Heart left ventricle (tissue), 16 donors: ENCODE data around the gene CD40LG. TPM values are rescaled to one million over a fixed set of nuclear protein-coding genes. Genes with fewer than 3 reads are reported as not detected.

Experiments
- ATAC-seq, 4 donors: fragments of 200-7000 bp; cut with Tn5 transposase; one replicate each; pipeline ENCODE4 v1.9.1; 2020 to 2022; ENCODE audit warnings: moderate library complexity in 4 of 4, mild to moderate bottlenecking in 3 of 4, moderate number of reproducible peaks in 1 of 4
- DNase-seq, 5 donors: peaks; one replicate each; pipeline ENCODE4 v3.0.0-alpha.2; 2020
- H3K27ac ChIP-seq, 12 donors: fragments of 200-600 bp; sonication (generic) in 4 of 12; one replicate each; pipeline versions ENCODE4 v1.5.0 to v1.8.0; 2016 to 2022; ENCODE audit warnings: mild to moderate bottlenecking in 2 of 12
- H3K27me3 ChIP-seq, 9 donors: fragments of 200-600 bp; sonication (generic) in 2 of 9; one replicate each; pipeline versions ENCODE4 v1.5.1 to v1.8.0; 2016 to 2022; ENCODE audit warnings: mild to moderate bottlenecking in 3 of 9
- H3K36me3 ChIP-seq, 9 donors: fragments of 200-600 bp; sonication (generic) in 2 of 9; one replicate each; pipeline versions ENCODE4 v1.5.0 to v1.8.0; 2018 to 2022; ENCODE audit warnings: mild to moderate bottlenecking in 2 of 9
- H3K4me1 ChIP-seq, 12 donors: fragments of 200-600 bp; sonication (generic) in 4 of 12; one replicate each; pipeline versions ENCODE4 v1.5.0 to v1.8.0; 2016 to 2022; ENCODE audit warnings: mild to moderate bottlenecking in 3 of 12
- H3K4me3 ChIP-seq, 12 donors: fragments of 200-600 bp; sonication (generic) in 4 of 12; one replicate each; pipeline versions ENCODE4 v1.5.0 to v1.8.0; 2017 to 2022; ENCODE audit warnings: mild to moderate bottlenecking in 9 of 12, moderate library complexity in 4 of 12
- H3K9me3 ChIP-seq, 12 donors: fragments of 200-600 bp; sonication (generic) in 4 of 12; one replicate each; pipeline versions ENCODE4 v1.5.0 to v1.8.0; 2016 to 2022; ENCODE audit warnings: mild to moderate bottlenecking in 1 of 12
- POLR2A ChIP-seq, 2 donors: fragments of 450-650 bp; IDR thresholded peaks; one replicate each; pipeline ENCODE4 v1.6.1; 2017; ENCODE audit warnings: antibody characterized with exemption in 2 of 2, mild to moderate bottlenecking in 2 of 2, moderate library complexity in 2 of 2
- WGBS, 4 donors: extraction: QIAGEN DNeasy Blood & Tissue Kit in 2 of 4; methylation state at CpG; one replicate each; pipeline versions ENCODE4 v1.1.5 to v1.1.7; 2013 to 2018; 5-methylcytosine and 5-hydroxymethylcytosine counted together
- intact Hi-C, 10 donors: fragments of 100-400 bp; cut with DNase I; formaldehyde crosslinking; loops; one replicate each; pipeline versions ENCODE4 v1.11.1 to v1.14.2; 2022
- polyA plus RNA-seq, 2 donors: library from polyadenylated mRNA; stranded (reverse); fragments of 200-250 nt; gene quantifications; one replicate each; pipeline ENCODE4 v1.2.3, GENCODE V29; 2013
- total RNA-seq, 9 donors: library from RNA; depleted of rRNA in 2 of 9; stranded (reverse); fragments of >200 nt in 2 of 9; fragmentation: NEBNext Ultra II Directional in 3 of 9; extraction: Animal tissue kit (Norgen Biotek cat#: 25700) in 3 of 9; gene quantifications; one replicate each; pipeline versions ENCODE4 v1.1.0 to v1.2.4, GENCODE V29; 2016 to 2023
- TF ChIP-seq, protein P1 (sequence below), 12 donors: fragments of 200-600 bp; sonication (generic) in 4 of 12; IDR thresholded peaks; one replicate each; pipeline versions ENCODE4 v1.5.0 to v1.8.0; 2018 to 2022; ENCODE audit warnings: antibody characterized with exemption in 12 of 12, mild to moderate bottlenecking in 5 of 12
- donor health status: ischemic (EF 13 %, LVEDD 7.1; RV severe dilation, severe dysfunction).
- donor health status: healthy with polysubstance abuse.
- donor health status: DM: no; HTN: yes; CAD: no.
- donor health status: DM: no; HTN: no; CAD: no.
- donor health status: ischemic (EF 25% LVEDD 6.9; RV normal size, moderate dysfunction).
- donor health status: ischemic (EF 25% LVEDD 5.7; RV mildly dilated, moderate dysfunction).
- donor health status: healthy.
- donor health status: DM: yes; HTN: yes; CAD: no.
- donor health status: ischemic (EF 35%, LVEDD 5.7; RV mildly dilated, moderate dysfunction).
- donor health status: nonischemic (EF 11% LVEDD 7.7; RV severe dilation, severe dysfunction).
- donor health status: DM: yes; HTN: yes; CAD: no.
- donor health status: PGD.
- donor health status: ischemic (EF 29% LVEDD 5.4; RV normal size, mild dysfunction).
- donor health status: nonischemic (EF 23%, LVEDD 6.1; RV moderate dilation, normal function).

The CD40LG gene
- total and polyA plus RNA-seq, 11 donors = 0.04 to 0.75 (median 0.36) TPM; not detected in 8

DNA sequence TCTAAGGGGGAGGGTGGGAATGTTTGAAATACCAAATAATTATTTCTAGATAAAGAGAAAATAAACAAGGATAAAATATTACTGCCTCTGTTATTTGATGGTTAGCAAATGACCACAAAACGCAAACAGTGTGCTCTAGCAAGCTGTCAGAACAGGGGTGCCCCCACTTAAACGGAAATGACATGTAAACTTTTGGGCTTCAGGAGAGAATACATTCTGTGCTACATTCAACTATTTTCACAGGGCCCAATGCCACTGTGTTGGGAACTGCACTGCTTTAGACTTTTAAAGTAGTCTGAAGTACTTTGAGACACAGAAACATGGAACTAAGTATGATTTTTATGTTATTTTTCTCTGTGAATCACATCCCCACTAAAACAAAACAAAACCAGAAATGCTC lies 14.1 kb downstream of the CD40LG start:
- 52 to 88% (median 72%) methylated on average over 2 of the region's 2 CpGs for WGBS, 4 donors
- no peaks in the 10 kb centered on the region for H3K4me1 ChIP-seq
- ATAC-seq = no peak
- H3K36me3 ChIP-seq = peaks cover 0 to 27% (median 15%) of the 10 kb centered on the region in 9 donors
- no peak for DNase-seq
- peaks cover 0 to 14% (median 0%) of the 10 kb centered on the region in 12 donors for H3K9me3 ChIP-seq
- intact Hi-C loops = no loop called here
- H3K27ac ChIP-seq = no peak overlapping the region
- H3K4me3 ChIP-seq = no peak overlapping the region
- TF ChIP-seq, protein P1, sequence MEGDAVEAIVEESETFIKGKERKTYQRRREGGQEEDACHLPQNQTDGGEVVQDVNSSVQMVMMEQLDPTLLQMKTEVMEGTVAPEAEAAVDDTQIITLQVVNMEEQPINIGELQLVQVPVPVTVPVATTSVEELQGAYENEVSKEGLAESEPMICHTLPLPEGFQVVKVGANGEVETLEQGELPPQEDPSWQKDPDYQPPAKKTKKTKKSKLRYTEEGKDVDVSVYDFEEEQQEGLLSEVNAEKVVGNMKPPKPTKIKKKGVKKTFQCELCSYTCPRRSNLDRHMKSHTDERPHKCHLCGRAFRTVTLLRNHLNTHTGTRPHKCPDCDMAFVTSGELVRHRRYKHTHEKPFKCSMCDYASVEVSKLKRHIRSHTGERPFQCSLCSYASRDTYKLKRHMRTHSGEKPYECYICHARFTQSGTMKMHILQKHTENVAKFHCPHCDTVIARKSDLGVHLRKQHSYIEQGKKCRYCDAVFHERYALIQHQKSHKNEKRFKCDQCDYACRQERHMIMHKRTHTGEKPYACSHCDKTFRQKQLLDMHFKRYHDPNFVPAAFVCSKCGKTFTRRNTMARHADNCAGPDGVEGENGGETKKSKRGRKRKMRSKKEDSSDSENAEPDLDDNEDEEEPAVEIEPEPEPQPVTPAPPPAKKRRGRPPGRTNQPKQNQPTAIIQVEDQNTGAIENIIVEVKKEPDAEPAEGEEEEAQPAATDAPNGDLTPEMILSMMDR (IDR thresholded peaks at IDR 0.05) = no peak
- no peak for TF ChIP-seq POLR2A (IDR thresholded peaks at IDR 0.05)
- H3K27me3 ChIP-seq = no peaks in the 10 kb centered on the region

DNA sequence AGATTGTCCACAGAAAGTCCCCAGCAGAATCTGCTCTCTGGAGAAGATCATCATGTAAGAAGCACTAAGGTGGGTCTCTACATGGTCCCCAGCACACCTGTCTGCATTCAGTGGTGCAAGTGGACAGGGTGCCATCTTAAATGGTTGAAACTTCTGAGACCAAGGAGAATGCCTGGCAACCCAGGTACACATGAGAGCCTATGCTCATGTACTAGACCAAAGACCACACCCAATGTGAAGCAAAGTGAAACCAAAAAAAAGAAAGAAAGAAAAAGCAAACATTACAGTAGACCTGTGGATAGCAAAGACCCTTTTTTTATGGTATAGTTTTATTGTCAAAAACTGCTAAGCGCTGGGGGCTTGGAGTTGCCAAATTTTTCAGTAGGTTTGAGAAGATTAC lies 15.0 kb downstream of the CD40LG start:
- Histone ChIP-seq H3K27me3 (no peaks in the 10 kb centered on the region), H3K27ac (no peak overlapping the region), H3K4me3 (no peak overlapping the region), H3K4me1 (no peaks in the 10 kb centered on the region), H3K36me3 (peaks cover 0 to 36% (median 17%) of the 10 kb centered on the region in 9 donors), H3K9me3 (peaks cover 0 to 14% (median 0%) of the 10 kb centered on the region in 12 donors)
- DNase-seq = no peak
- 83 to 100% (median 97%) methylated on average over 1 of the region's 1 CpG for WGBS, 4 donors
- intact Hi-C loops = no loop called here
- TF ChIP-seq, protein P1 (IDR thresholded peaks at IDR 0.05) = no peak
- no peak for TF ChIP-seq POLR2A (IDR thresholded peaks at IDR 0.05)
- no peak for ATAC-seq

DNA sequence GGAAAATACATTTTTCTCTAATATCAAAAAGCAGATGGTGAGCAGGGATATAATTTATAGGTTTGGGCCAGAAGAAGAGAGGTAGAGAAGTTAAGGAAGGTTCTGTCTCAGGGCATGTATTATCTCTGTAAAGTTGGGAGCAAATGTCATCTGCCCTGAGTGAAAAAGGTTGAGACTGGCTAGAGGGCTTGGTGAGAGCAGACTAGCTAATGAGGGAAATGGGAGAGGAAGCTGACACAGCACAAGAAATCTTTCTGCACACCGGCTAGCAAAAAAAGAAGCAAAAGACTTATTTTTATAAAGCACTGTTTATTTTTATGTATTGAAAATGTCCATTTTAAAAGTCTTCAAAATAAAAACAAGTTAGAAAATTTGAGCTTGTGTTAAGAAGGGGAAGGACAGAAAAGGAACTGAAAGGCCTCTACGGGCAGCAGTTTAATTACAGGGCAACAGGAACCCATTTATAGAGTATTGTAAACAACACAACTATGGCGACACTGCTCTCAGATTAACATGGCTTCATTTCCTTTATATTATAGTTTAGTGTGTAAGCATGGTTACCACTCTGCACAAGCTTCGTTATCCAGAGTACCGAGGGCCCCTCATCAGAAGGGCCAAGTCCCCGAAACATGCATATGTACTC lies 17.4 kb downstream of the CD40LG start:
- TF ChIP-seq, protein P1 (IDR thresholded peaks at IDR 0.05) = no peak
- no peak for TF ChIP-seq POLR2A (IDR thresholded peaks at IDR 0.05)
- peaks cover 0 to 14% (median 0%) of the 10 kb centered on the region in 12 donors for H3K9me3 ChIP-seq
- no peaks in the 10 kb centered on the region for H3K27me3 ChIP-seq
- intact Hi-C loops = no loop called here
- WGBS, 4 donors = 82 to 92% (median 87%) methylated on average over 6 of the region's 6 CpGs
- DNase-seq = no peak
- H3K36me3 ChIP-seq = peaks cover 0 to 58% (median 33%) of the 10 kb centered on the region in 9 donors
- ATAC-seq = no peak
- peak overlapping the region in 1 of 12 donors; percentile 48 for H3K27ac ChIP-seq
- no peak overlapping the region for H3K4me3 ChIP-seq
- no peaks in the 10 kb centered on the region for H3K4me1 ChIP-seq

DNA sequence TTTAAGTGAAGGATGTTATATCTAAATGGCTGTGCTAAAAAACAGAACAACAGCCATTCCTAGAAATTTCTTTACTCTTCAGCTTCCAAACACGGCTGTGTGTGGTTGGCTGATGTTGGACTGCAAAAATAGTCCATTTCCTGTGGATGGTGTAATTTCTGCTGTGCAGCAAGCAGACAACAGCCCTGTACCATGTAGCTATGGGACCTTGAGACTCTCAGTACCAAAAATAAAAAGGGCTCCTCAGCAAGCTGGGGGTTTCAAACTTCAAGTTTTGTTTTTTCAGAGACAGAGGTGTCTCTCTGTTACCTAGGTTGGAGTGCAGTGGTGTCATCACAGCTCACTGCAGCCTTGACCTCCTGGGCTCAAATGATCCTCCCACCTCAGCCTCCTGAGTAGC lies 18.1 kb downstream of the CD40LG start:
- intact Hi-C loops = no loop called here
- ATAC-seq = no peak
- 56 to 94% (median 74%) methylated on average over 1 of the region's 1 CpG for WGBS, 4 donors
- no peak overlapping the region for H3K4me3 ChIP-seq
- H3K27me3 ChIP-seq = no peaks in the 10 kb centered on the region
- H3K4me1 ChIP-seq = no peaks in the 10 kb centered on the region
- H3K27ac ChIP-seq = no peak overlapping the region
- no peak for DNase-seq
- H3K36me3 ChIP-seq = peaks cover 0 to 65% (median 34%) of the 10 kb centered on the region in 9 donors
- H3K9me3 ChIP-seq = peaks cover 0 to 14% (median 0%) of the 10 kb centered on the region in 12 donors
- TF ChIP-seq, protein P1 (IDR thresholded peaks at IDR 0.05) = no peak
